ENCODE results near the gene ZG16B. TPM values are rescaled to one million over a fixed set of nuclear protein-coding genes. Genes with fewer than 3 reads are reported as not detected.
A peak's percentile ranks its signal among the peaks of the same experiment; 100 is the strongest.

The ZG16B gene
- total and polyA plus RNA-seq, 2 of the 8 experiments (the other 6 are each of a cell fraction or from before 2014, with no cell fraction given), result 0.11 TPM; not detected in 1

DNA sequence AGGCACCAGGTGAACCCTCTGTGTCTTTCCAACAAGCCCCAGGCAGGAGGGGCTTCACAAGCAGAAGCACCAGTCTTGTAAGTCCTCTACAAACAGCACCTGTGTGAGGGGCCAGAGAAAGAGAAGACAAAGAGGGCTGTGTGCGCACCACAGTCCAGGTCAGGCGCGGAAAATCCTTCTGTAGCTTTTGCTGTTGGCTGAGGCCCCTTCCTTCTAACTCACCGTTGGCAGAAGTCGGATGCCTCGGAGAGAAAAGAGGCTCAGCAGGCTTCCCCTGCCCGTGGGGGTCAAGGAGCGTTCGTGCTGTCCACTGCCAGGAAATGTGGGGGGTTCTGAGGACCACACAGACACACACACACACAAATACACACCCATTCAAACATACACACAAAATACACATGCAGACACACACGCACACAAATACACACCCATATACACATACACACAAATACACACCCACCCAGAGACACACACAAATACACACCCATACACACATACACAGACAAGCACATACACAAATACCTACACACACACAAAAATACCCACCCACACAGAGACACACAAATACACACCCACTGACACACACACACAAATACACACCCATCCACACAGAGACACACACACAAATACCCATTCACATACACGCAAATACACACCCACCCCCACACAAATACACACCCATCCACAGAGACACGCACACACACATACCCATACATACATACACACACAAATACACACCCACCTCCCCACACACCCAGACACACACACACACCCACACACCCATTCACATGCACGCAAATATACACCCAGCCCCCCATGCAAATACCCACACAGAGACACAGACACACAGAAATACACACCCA is 6.8 kb downstream of the ZG16B start:
- Histone ChIP-seq H3K56ac (replicated peaks; ENCODE audit: insufficient read length, low read depth, low read length) (peak overlapping the region; percentile 74), H4K8ac (ENCODE audit: extremely low read depth, insufficient read depth, low read length) (no peak overlapping the region), H2BK12ac (ENCODE audit: low read depth, low read length) (peak overlapping the region; percentile 90), H2BK5ac (ENCODE audit: low read depth, low read length) (peak overlapping the region; percentile 93; the same call in 1 of the 2 replicates), H3K4ac (replicated peaks; ENCODE audit: insufficient read length, low read depth, low read length) (no peak overlapping the region), H4K20me1 (replicated peaks in 1 of 2; ENCODE audit: control insufficient read depth in 1 of 2, insufficient read depth in 2 of 2, low read length in 2 of 2) (peaks cover 0 to 2% of the 10 kb centered on the region in 2 experiments), H3K79me1 (ENCODE audit: low read depth, low read length) (no peaks in the 10 kb centered on the region), H3K23me2 (ENCODE audit: low read depth, low read length) (peaks cover 14% of the 10 kb centered on the region; the same call in 1 of the 2 replicates), H3K23ac (ENCODE audit: insufficient read length) (no peak overlapping the region), H3K4me2 (ENCODE audit: insufficient read depth in 1 of 2, low read depth in 2 of 2, low read length in 2 of 2) (no peak overlapping the region), H3K36me3 (ENCODE audit: control insufficient read depth in 2 of 4, insufficient read depth in 4 of 4, low read length in 3 of 4) (no peaks in the 10 kb centered on the region), H2AK5ac (ENCODE audit: low read depth, low read length) (peak overlapping the region; percentile 82; the same call in 1 of the 2 replicates), H4K91ac (replicated peaks; ENCODE audit: insufficient read length, low read length) (no peak overlapping the region), H3K79me2 (ENCODE audit: control insufficient read depth in 1 of 2, insufficient read depth in 2 of 2, low read length in 2 of 2) (no peaks in the 10 kb centered on the region), H3K9me3 (ENCODE audit: insufficient read depth in 2 of 2, low read depth in 1 of 2, low read length in 1 of 2) (no peaks in the 10 kb centered on the region), H3K27ac (ENCODE audit: low read depth, low read length) (no peak overlapping the region), H3K27me3 (replicated peaks in 1 of 4; ENCODE audit: control insufficient read depth in 3 of 4, extremely low read depth in 1 of 4, insufficient read depth in 3 of 4, low read length in 3 of 4) (peaks cover 0 to 2% (median 0%) of the 10 kb centered on the region in 4 experiments; a peak in 1 of 7 replicates), H2AFZ (ENCODE audit: low read length) (no peak overlapping the region), H2BK20ac (ENCODE audit: low read length) (peak overlapping the region; percentile 72; the same call in 1 of the 2 replicates), H3K14ac (ENCODE audit: insufficient read length) (no peak overlapping the region), H3K4me1 (replicated peaks in 1 of 4; ENCODE audit: control insufficient read depth in 3 of 4, insufficient read depth in 4 of 4, low read length in 3 of 4) (peaks cover 0 to 9% (median 3%) of the 10 kb centered on the region in 4 experiments; a peak in 5 of 7 replicates), H3K18ac (ENCODE audit: extremely low read depth, low read length) (no peak overlapping the region), H2BK15ac (ENCODE audit: low read length) (peak overlapping the region; percentile 0; the same call in 1 of the 2 replicates), H3K9ac (replicated peaks in 1 of 4; ENCODE audit: extremely low read depth in 1 of 4, low read depth in 3 of 4, low read length in 3 of 4) (no peak overlapping the region), H3K4me3 (ENCODE audit: extremely low read depth in 1 of 4, insufficient read depth in 2 of 4, low read depth in 3 of 4, low read length in 4 of 4) (no peak overlapping the region), H2BK120ac (replicated peaks; ENCODE audit: low read depth, low read length) (no peak overlapping the region), H4K5ac (ENCODE audit: insufficient read length, low read depth, low read length) (no peak overlapping the region)
- FAIRE-seq (no peak), DNase-seq (ENCODE audit: low read depth in 1 of 2, low spot score in 2 of 2) (no peak)
- 91 to 100% methylated on average over 1 to 11 of the region's 13 CpGs for WGBS, 2 experiments (ENCODE audit: extremely low coverage in 1 of 2, insufficient coverage in 1 of 2, insufficient read length in 1 of 2, insufficient replicate concordance in 2 of 2, low coverage in 1 of 2, low lambda C conversion rate in 2 of 2, missing lambda C conversion rate in 1 of 2)
- ChIA-PET POLR2A (ENCODE audit: partially characterized antibody) (no interaction called here), CTCF (ENCODE audit: partially characterized antibody) (interaction anchor here (0.5 to 1.3 kb wide), 2 partner anchors 31 to 625 kb away, joined by 3 to 4 read pairs; no protein-coding TSS in a partner anchor)
- TF ChIP-seq KDM5A (IDR thresholded peaks at IDR 0.05; ENCODE audit: low read length) (no peak), SAP30 (IDR thresholded peaks at IDR 0.05; ENCODE audit: insufficient read depth, insufficient replicate concordance, low read length) (no peak), RFX5 (IDR thresholded peaks at IDR 0.05; ENCODE audit: borderline replicate concordance, low read depth, low read length) (no peak), TEAD4 (IDR thresholded peaks at IDR 0.05; ENCODE audit: low read depth, low read length) (no peak), JUND (IDR thresholded peaks at IDR 0.05; ENCODE audit: low read length) (no peak), SRF (IDR thresholded peaks at IDR 0.05; ENCODE audit: low read depth, low read length) (no peak), CHD2 (IDR thresholded peaks at IDR 0.05; ENCODE audit: low read length) (no peak), ZNF274 (IDR thresholded peaks at IDR 0.05; ENCODE audit: borderline replicate concordance, extremely low read depth, low read length) (no peak)

Data from H1 (cell line).